ENCODE data around the gene SLC25A33. TPM values are rescaled to one million over a fixed set of nuclear protein-coding genes. Genes with fewer than 3 reads are reported as not detected.

The SLC25A33 gene
- total RNA-seq (ENCODE audit: low replicate concordance) = 19.0 and 20.8 TPM in 2 replicates

GRCh38 chr1:9539165-9539828 is at the start of gene SLC25A33:
SLC25A33 (plus strand) TSS chr1:9539465; CDS start chr1:9539692, 227 bp downstream.
- Mint-ChIP-seq H3K27ac (peak within 1 kb of the TSS; percentile 88), H3K4me1 (peaks cover 28% of the 10 kb centered on the region), H3K9me3 (peaks cover 4% of the 10 kb centered on the region), H3K4me3 (peak within 1 kb of the TSS; percentile 96), H3K36me3 (peaks cover 5% of the 10 kb centered on the region), H3K27me3 (ENCODE audit: insufficient read depth, low read depth) (no peaks in the 10 kb centered on the region)
- Histone ChIP-seq H3K9me3 (ENCODE audit: low read depth) (no peaks in the 10 kb centered on the region), H3K79me2 (ENCODE audit: low read depth) (peaks cover 47% of the 10 kb centered on the region), H3K36me3 (no peaks in the 10 kb centered on the region), H2AFZ (replicated peaks) (peak within 1 kb of the TSS; percentile 69), H3F3A (ENCODE audit: low read depth) (peaks cover 21% of the 10 kb centered on the region), H3K4me2 (peak within 1 kb of the TSS; percentile 85), H3K4me3 (peak within 1 kb of the TSS; percentile 67), H3K27ac (peak within 1 kb of the TSS; percentile 57), H3K4me1 (no peaks in the 10 kb centered on the region), H3K27me3 (no peaks in the 10 kb centered on the region), H3K9ac (peak within 1 kb of the TSS; percentile 59), H4K20me1 (ENCODE audit: low read depth) (peaks cover 22% of the 10 kb centered on the region)
- peak; percentile 96 for DNase-seq (ENCODE audit: low spot score)
- TF ChIP-seq CTCF (IDR thresholded peaks at IDR 0.05) (peak; percentile 17), EZH2 (IDR thresholded peaks at IDR 0.05) (no peak)

GRCh38 chr1:9490605-9491339 is 48.5 kb upstream of the SLC25A33 start:
- Histone ChIP-seq H3K9me3 (ENCODE audit: low read depth) (no peaks in the 10 kb centered on the region), H3K4me3 (no peak overlapping the region), H3K9ac (no peak overlapping the region), H3K4me2 (no peak overlapping the region), H3F3A (ENCODE audit: low read depth) (no peaks in the 10 kb centered on the region), H3K4me1 (no peaks in the 10 kb centered on the region), H4K20me1 (ENCODE audit: low read depth) (no peaks in the 10 kb centered on the region), H3K79me2 (ENCODE audit: low read depth) (no peaks in the 10 kb centered on the region), H3K27ac (no peak overlapping the region), H2AFZ (replicated peaks) (no peak overlapping the region), H3K27me3 (peaks cover 17% of the 10 kb centered on the region), H3K36me3 (no peaks in the 10 kb centered on the region)
- H3K27me3 Mint-ChIP-seq (ENCODE audit: insufficient read depth, low read depth) = peaks cover 7% of the 10 kb centered on the region
- H3K9me3 Mint-ChIP-seq = no peaks in the 10 kb centered on the region
- no peak overlapping the region for H3K27ac Mint-ChIP-seq
- no peak overlapping the region for H3K4me3 Mint-ChIP-seq
- DNase-seq (ENCODE audit: low spot score) = peak; percentile 88
- peaks cover 5% of the 10 kb centered on the region for H3K4me1 Mint-ChIP-seq
- H3K36me3 Mint-ChIP-seq = no peaks in the 10 kb centered on the region
- TF ChIP-seq CTCF (IDR thresholded peaks at IDR 0.05) = peak; percentile 93
- TF ChIP-seq EZH2phosphoT487 (IDR thresholded peaks at IDR 0.05) = no peak
- TF ChIP-seq EZH2 (IDR thresholded peaks at IDR 0.05) = no peak

GRCh38 chr1:9493326-9493725 is 45.9 kb upstream of the SLC25A33 start:
- Histone ChIP-seq H3K27me3 (peaks cover 25% of the 10 kb centered on the region), H3K4me2 (no peak overlapping the region), H3K4me1 (no peaks in the 10 kb centered on the region), H4K20me1 (ENCODE audit: low read depth) (no peaks in the 10 kb centered on the region), H2AFZ (replicated peaks) (no peak overlapping the region), H3K4me3 (no peak overlapping the region), H3F3A (ENCODE audit: low read depth) (no peaks in the 10 kb centered on the region), H3K36me3 (no peaks in the 10 kb centered on the region), H3K79me2 (ENCODE audit: low read depth) (no peaks in the 10 kb centered on the region), H3K9me3 (ENCODE audit: low read depth) (no peaks in the 10 kb centered on the region), H3K27ac (no peak overlapping the region), H3K9ac (no peak overlapping the region)
- TF ChIP-seq EZH2 (IDR thresholded peaks at IDR 0.05) (no peak), CTCF (IDR thresholded peaks at IDR 0.05) (no peak)
- H3K36me3 Mint-ChIP-seq = no peaks in the 10 kb centered on the region
- no peak for DNase-seq (ENCODE audit: low spot score)
- H3K4me1 Mint-ChIP-seq = peaks cover 5% of the 10 kb centered on the region
- no peak overlapping the region for H3K4me3 Mint-ChIP-seq
- no peaks in the 10 kb centered on the region for H3K9me3 Mint-ChIP-seq
- H3K27me3 Mint-ChIP-seq (ENCODE audit: insufficient read depth, low read depth) = peaks cover 7% of the 10 kb centered on the region
- peak overlapping the region; percentile 83 for H3K27ac Mint-ChIP-seq

Measured in neural progenitor cell (in vitro differentiated cells).